GM18951 (cell line): Measurements from ENCODE around the gene ALG1.
"Not testable (repeated sequence)": the region's sequence is repeated elsewhere in the genome, so short reads cannot be mapped to it uniquely, and the experiment has no call there.

ENCODE experiments used
- POLR2A ChIP-seq: IDR thresholded peaks from 4 replicates; pipeline ENCODE4 v1.6.1; 2011; ENCODE audit warnings: mild to moderate bottlenecking; ENCODE audit not compliant: insufficient read length, insufficient read depth; ENCODE audit errors: extremely low read depth
- in situ Hi-C: fragments of 300-500 bp; cut with MboI; formaldehyde crosslinking; loops from one replicate; pipeline ENCODE4 v1.12.0; 2022; ENCODE audit warnings: low sequenced_read_pairs, mixed read lengths, inconsistent platforms; ENCODE audit not compliant: unreplicated experiment

ALG1 gene

DNA sequence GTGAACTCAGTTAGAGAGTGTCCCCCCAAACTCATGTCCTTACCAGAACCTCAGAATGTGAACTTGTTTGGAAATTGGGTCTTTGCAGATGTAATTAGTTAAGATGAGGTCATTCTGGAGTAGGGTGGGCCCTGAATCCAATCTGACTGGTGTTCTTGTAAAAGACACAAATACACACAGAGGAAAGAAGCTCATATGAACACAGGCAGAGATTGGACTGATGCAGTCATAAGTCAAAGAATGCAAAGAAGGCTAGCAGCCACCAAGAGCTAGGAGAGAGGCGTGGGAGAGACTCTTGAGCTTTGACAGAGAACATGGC is 35.8 kb upstream of the ALG1 start:
- in situ Hi-C loops = no loop called here
- no peak for TF ChIP-seq POLR2A

DNA sequence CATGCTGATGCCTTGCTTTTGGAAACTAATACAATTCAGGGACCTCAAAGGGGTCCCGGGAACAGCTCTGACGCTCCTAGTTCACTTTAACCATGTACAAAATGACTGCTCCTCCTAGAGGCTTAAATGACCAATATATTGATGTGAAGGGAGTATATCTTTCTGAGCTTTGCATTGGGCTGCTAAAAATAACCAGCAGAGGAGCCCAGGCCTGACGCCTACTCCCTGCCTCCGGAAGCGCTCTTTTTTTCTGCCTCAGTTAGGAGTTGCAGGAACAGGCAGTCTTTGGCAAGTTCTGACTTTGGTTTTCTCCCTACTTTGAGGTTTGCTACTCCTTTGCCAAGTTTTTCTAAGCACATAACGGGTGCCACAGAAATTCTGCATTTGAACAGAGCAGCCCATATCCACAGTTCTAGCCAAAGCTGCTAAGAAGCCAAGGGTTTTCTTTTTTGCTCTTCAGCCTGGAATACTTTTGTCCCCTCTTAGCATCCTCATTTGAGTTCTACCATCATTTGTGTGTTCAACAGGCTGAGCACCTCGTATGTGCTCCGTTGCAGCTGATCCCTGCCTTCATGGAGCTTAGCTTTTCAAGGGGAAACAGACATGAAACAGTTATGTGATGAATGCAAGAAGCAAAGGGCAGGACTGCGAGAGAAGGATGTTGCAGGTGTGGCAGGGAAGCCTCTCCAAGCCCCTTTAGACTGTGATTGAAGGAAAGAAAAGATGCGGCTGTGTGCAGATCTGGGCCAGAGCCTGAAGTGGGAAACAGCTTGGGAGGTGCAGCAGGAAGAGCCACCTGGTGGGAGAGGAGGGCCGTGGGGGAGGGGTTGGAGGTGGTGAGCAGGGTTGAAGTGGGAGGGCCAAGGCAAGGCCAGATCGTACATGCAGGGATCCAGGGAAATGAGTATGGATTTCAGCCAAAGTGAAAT is 35.2 kb upstream of the ALG1 start:
- no peak for TF ChIP-seq POLR2A
- in situ Hi-C loops = no loop called here

DNA sequence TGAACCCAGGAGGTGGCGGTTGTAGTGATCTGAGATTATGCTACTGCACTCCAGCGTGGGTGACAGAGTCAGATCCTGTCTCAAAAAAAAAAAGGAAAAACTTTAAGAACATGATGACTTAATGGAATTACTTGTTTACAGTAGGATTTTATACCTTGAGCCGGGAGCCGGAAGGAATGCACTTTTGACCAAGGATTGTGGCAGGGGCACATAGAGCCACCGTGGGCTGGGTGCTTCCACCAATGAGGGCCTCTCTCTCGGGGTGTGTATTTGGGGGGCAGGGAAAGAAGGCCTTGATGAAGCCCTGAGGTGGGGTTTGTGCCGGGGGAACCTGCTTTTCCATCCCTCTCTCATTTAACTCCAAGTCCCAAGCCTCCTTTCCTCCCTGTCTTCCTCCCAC is 31.2 kb upstream of the ALG1 start:
- TF ChIP-seq POLR2A = no peak
- in situ Hi-C loops = no loop called here

DNA sequence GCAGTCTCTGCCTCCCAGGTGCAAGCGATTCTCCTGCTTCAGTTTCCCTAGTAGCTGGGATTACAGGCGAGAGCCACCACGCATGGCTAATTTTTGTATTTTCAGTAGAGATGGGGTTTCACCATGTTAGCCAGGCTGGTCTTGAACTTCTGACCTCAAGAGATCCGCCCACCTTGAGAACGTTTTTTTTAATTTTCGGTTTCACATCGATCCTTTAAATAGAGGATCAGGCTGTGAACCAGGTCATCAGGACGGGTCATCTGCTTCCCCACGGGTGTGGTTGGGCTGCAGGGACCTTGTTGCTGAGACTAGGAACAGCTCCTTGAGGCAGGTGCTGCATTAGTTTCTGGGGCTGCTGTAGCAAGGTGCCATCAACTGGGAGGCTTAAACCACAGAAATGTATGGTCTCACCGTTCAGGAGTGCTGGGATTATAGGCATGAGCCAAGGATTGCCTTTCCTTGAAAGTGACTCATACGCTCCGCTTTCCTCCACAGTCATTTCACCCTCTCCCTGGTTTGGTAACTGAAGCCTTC is 30.0 kb upstream of the ALG1 start:
- in situ Hi-C loops = no loop called here
- no peak for TF ChIP-seq POLR2A

DNA sequence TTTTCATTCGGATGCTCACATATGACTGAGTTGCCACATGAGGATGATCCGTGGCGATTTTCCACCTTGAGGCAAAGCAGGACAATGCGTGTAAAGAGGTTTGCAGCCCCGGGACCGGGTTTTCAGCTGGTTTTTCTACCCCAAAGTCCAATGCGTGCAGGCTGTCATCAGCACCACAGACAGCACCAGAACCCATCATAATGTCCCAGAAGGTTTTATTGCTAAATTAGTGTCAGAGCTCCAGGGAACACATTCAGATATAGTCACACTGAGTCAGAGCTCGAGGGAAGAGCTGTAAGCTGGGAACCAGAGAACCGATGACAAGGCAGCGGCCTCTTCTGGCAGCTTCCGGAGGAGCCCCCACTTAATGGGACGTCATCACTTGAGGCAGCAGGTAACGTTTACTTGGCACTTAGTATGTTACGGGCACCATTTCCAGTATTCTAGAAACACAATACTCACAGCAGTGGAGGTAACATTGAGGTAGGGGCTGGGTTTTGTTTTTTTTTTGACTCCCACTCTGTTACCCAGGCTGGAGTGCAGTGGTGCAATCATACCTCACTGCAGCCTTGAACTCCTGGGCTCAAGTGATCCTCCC is 29.0 kb upstream of the ALG1 start:
- TF ChIP-seq POLR2A = no peak

DNA sequence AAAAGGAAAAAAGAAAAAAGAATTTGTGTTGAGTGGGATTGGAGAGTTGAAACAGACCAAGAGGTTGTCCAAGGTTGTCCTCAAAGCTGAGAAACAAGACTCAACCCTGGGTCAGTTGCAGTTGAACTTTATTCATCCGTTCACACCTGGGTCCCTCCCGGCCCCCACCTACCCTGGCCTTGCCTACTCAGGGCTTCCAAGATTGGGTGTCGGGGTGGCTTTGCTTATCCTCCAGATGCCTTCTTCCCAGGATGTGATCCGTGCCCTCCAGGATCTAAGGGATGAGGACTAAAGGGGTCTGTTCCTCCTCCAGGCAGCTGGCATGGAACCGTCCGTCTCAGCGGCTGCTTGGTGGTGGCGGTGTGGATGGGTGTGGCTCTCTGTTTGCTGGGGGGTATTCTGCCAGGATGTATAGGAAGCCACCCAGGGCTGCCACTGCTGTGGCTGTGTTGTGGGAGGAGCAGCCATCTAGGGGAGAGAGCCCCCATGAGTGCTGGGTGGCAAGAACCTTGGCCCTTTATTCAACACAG is 27.6 kb upstream of the ALG1 start:
- no peak for TF ChIP-seq POLR2A
- in situ Hi-C loops = no loop called here

More for the DNA sequence above, 29.0 kb upstream of the ALG1 start:
- in situ Hi-C loops = no loop called here

DNA sequence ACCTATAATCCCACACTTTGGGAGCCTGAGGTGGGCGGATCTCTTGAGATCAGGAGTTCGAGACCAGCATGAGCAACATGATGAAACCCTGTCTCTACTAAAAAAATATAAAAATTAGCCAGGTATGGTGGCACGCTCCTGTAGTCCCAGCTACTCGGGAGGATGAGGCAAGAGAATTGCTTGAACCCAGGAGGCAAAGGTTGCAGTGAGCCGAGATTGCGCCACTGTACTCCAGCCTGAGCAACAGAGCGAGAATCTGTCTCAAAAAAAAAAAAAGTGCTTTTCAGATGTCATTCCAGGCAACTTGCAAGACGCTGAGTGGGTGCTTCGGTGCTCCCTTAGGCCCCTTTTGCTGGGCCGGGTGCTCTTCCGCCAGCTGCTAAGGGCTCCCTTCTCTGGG is 27.1 kb upstream of the ALG1 start:
- in situ Hi-C loops = not testable (repeated sequence)

DNA sequence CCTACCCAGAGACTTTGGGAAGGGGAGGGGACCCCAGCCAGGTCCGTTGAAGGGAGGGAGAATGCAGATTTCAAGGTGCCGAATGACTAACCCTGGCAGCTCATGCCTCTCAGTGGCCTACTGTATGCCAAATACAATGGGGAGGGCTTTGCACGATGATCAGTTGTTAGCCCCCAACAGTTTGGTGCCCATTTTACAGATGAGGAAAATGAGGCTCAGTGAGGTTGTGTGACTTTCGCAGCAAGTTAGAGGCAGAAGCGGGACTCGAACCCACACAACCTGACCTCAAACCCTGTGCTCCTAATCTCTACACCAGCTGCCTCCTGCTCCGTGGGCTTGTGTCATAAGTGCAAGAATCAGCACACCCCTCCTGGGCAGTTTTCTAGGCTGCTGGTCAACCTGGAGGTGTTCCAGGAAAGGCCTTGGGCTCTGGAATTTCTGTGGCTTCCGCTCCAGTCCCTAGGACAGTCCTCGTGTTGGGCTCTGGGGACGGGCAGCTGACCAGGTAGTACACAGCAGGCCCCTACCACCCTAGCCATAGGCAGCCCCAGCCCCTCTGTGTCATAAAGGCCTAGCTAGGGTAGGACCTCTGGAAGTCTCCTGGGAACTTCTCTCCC is 26.0 kb upstream of the ALG1 start:
- TF ChIP-seq POLR2A = no peak
- in situ Hi-C loops = no loop called here

DNA sequence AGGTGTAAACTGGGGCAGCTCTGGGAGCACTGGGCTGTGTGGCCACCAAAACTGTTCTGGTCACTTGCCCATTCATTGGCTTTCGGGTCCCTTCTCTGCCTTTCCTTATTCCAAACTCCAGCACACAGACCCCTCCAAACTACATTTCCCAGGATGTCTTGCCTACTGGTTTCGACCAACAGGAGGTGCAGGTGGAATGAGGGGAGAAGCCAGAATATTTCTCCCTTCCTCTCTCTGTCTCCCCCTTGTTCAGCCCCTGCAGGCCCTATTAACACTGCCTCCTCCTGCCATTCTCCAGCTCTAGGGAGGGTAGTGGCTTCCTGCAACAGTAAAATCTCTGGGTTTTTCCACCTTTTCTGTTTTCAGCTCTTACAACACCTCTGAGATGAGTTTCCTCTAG is 24.7 kb upstream of the ALG1 start:
- TF ChIP-seq POLR2A = no peak
- in situ Hi-C loops = no loop called here

DNA sequence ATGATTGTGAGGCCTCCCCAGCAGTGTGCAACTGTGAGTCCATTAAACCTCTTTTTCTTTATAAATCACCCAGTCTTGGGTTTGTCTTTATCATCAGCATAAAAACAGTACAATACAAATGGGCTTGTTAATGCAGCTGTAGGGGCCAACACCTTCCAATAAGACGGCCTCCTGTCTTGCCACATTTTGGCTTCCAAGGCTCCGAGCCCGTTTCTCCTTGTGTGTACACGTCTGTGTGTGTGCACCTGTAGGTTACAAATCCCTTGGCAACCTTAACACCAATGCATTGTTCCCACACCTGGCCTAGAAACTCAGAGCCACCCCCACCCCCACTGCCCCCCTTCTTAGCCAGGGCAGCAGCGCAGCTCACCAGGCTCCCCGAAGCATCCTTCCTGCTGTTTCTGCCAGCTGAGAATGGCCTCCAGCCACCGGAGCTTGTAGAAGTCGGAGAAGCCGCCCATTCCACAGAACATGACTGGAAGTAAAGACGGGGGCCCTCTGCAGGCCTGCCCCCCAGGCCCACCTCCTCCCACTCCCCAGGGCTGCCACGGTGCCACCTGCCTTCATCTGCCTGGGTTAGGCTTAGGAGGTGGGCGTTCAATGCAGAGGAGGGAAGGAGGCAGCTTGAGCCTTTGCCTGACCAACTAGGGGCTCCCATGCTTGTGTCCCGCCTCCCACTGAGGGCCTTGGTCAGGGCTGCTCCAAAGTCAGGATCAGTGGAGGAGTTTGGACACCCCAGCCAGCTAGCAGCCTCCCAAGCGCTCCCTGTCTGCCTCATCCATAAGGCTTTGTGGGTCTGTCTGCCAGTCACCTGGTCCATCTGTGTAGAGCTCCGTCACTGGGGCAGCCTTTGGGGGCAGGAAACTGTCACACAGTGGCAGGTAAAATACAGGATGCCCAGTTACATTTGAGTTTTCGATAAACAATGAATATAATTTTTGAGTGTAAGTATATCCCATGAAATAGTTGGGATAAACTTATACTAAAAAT is 16.5 kb upstream of the ALG1 start:
- in situ Hi-C loops = no loop called here
- no peak for TF ChIP-seq POLR2A

DNA sequence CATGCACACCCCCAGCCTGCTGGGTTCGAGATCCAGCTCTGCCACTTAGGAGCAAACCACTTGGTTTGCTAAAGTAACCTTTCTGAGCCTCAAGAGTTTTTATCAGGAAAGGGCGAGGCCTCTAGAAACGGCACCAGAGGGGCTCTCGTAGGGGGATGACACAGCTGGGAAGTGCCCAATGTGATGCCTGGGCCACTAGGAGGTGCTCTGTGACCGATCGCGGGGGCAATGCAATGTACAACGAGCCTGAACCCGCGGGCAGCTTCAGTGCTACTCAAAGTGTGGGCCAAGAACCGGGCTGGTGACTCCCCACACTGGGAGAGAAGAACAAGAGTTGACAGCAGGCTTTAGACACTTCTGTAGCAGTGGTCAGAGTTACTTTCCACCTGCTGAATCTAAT is 15.3 kb upstream of the ALG1 start:
- no peak for TF ChIP-seq POLR2A
- in situ Hi-C loops = no loop called here

DNA sequence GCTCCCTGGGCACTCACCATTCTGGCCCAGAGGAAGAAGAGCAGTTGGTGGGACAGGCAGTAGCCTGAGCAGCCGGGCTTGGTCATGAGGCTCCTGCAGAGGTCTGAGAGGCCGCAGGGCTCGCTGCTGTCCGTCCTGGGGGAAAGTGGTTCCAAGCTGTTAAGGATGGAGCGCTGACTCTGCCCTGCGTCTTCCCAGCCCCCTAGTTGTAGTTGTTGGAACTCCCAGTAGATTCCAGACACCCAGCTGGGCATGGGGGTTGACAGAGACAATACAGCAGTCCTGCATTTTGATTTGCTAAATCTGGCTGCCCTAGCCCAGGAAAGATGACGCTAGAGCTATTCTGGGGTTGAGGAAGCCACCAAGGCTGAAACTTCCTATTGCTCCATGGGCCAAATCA is 13.2 kb upstream of the ALG1 start:
- in situ Hi-C loops = no loop called here
- no peak for TF ChIP-seq POLR2A
